ENCODE results near the gene CAMTA1.
"Not testable (repeated sequence)": the region's sequence is repeated elsewhere in the genome, so short reads cannot be mapped to it uniquely, and the experiment has no call there.

CAMTA1 gene

GRCh38 chr1:7587773-7588456 lies 802.7 kb downstream of the CAMTA1 start:
- no peak for DNase-seq

GRCh38 chr1:7588457-7588827 lies 803.2 kb downstream of the CAMTA1 start:
- DNase-seq = no peak

GRCh38 chr1:7589080-7589735 lies 804.0 kb downstream of the CAMTA1 start:
- DNase-seq = no peak

DNA sequence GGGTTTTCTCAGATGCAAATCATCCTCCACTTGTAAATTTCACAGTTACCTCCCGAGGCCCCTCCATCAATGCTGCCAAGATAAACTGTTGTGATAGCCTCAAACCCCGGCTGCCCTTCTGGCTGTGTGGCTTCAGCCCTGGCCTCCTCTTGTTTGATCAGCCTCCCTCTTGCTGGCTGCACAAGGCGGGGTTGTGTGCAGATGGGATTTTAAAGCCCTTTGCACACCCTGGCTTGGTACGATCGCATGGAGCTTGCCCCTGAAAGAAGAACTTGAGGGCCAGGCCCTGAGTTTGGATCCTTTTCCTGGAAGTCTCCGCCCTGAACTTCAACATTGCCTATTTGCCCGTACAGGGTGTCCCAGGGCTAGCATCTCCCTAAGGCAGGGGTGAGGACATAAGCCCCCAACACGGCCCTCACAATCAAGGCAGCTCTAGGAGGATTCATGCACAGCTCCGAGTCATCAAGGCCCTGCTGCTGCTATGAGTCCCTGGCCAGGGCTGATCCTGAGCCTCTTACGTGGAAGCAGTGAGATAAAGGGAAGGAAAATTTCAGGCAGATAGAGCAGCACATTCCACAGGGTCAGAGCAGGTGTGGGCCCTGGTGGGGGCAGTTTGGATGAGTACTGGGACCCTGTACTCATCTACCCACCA lies 804.6 kb downstream of the CAMTA1 start:
- no peak for DNase-seq

DNA sequence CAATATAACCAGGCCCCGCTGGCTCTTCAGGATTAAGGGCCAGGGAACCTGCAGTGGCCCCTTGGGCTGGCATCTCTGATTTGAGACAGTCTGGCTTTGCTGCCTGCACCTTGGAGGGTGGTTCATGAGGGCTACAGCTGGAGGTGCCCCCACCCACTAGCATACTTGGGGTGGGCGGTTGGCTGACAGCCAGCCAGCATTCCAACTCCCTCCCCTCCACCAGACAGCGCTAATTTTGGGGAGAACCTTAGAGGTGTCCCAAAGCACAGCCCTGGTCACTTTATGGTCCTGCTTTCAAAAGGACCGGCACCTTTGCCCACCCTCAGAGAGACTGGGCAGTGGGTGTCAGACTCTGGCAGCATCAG lies 805.2 kb downstream of the CAMTA1 start:
- DNase-seq = no peak

- DNase-seq = no peak
These were observed 806.3 kb downstream of the CAMTA1 start for GRCh38 chr1:7591565-7591964.

GRCh38 chr1:7592120-7592798 lies 807.0 kb downstream of the CAMTA1 start:
- DNase-seq = no peak

- no peak for DNase-seq
These were observed 808.9 kb downstream of the CAMTA1 start for GRCh38 chr1:7594002-7594713.

DNA sequence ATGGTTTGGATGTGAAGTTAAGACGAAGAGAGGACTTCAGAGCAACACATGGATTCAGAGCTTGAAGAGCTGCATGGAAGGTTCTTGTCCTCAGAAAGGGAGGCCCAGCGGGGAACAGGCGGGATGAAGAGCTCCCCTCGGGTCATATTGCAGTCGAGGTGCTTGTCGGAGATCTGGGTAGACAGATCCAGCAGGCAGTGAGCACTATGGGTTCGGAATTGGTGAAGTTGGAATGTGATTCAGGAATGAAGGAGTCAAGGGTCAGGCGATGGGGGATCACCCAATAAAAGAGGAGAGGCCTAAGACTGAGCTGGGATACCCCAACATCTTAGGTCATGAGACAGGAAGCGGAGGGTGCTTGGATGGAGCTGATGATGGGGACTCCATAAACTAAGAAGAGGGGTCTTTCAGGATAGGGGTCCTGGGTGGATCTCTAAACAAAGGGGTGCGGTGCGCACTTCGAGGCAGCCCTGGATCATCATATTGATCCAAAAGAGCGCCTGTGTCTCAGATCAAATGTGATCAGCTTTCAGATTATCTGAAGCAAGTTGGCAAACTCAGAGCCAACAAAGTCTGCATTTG lies 809.6 kb downstream of the CAMTA1 start:
- DNase-seq = no peak

DNA sequence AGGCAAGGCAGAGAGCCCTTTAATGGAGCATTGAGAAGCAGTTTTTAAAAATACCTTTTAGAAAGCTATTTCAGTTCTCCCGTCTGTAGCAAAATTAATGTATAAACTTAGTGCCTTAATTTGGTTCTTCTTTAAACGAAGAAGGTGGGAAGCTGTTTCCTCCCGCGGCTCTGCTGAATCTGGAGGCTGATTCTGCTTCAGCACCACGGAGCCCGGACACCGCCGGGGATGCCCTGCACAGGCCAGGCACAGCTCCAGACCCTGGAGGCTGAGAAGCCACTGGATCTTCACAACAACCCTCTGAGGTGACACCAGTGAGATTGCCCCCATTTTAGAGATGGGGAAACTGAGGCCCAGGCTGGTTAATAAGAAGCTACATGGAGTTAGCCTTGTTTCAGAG lies 810.1 kb downstream of the CAMTA1 start:
- no peak for DNase-seq

- no peak for DNase-seq
These were observed 811.1 kb downstream of the CAMTA1 start for GRCh38 chr1:7596126-7596965.

DNA sequence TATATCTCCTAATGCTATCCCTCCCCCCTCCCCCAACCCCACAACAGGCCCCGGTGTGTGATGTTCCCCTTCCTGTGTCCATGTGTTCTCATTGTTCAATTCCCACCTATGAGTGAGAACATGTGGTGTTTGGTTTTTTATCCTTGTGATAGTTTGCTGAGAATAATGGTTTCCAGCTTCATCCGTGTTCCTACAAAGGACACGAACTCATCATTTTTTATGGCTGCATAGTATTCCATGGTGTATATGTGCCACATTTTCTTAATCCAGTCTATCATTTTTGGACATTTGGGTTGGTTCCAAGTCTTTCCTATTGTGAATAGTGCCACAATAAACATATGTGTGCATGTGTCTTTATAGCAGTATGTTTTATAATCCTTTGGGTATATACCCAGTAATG lies 812.8 kb downstream of the CAMTA1 start:
- not testable (repeated sequence) for DNase-seq

DNA sequence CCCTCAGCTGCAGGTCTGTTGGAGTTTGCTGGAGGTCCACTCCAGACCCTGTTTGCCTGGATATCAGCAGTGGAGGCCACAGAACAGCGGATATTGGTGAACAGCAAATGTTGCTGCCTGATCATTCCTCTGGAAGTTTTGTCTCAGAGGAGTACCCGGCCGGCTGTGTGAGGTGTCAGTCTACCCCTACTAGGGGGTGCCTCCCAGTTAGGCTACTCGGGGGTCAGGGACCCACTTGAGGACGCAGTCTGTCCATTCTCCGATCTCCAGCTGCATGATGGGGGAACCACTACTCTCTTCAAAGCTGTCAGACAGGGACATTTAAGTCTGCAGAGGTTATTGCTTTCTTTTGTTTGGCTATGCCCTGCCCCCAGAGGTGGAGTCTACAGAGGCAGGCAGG lies 819.7 kb downstream of the CAMTA1 start:
- DNase-seq = not testable (repeated sequence)

DNA sequence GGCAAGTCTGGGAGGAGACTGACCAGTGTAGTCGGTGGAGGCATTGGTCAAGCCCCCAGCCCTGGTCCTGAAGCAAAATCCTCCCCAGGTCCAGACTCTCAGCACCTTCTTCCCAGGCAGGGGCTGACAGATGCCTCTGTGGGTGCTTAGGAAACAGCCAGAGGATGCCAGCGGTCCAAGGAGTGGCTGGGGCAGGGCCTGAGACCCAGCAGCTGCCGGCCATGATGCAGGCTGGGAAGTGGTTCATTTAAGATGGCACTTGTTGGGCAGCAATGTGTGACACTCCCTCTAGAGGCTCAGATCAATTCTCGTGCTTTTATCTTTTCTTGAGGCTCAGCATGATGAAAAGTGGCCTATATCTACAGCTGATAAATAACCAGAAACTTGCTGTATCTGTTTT lies 820.8 kb downstream of the CAMTA1 start:
- no peak for DNase-seq

- DNase-seq = no peak
These were observed 821.8 kb downstream of the CAMTA1 start for GRCh38 chr1:7607097-7607496.

DNA sequence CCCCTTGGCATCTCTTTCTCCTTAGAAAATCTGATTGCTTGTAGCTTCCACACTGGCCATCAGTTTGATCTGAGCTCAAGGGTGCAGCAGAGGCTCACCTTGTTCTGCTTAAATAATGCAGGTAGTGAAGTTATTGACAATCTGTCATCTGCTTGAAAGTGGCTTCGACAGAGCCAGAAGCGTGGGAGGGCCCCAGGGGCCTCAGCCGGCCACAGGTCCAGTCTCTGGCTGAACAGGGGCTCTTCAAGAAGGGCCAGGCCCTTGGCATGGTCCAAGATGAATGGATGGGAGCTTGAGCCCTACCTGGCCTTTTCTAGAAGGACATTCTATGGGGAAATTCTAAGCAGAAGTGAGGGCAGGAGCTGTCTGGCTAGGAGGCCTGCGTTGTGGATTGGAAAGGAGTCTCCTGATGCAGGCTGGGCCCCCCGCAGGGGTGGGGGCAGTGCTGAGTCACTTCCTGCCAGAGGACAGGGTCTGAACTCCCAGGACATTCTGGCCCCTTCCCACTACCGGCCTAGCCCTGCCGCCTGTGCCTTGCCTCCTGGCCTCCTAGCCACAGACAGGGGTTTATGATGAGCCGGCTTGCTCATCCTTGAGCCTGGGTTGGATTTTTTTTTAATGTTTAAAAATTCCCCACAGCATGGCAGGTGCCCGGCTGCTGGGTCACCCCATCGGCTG lies 823.5 kb downstream of the CAMTA1 start:
- no peak for DNase-seq

- no peak for DNase-seq
These were observed 824.2 kb downstream of the CAMTA1 start for GRCh38 chr1:7609311-7609994.

- no peak for DNase-seq
These were observed 825.0 kb downstream of the CAMTA1 start for GRCh38 chr1:7610106-7610731.

GRCh38 chr1:7610936-7611335 lies 825.7 kb downstream of the CAMTA1 start:
- DNase-seq = no peak

DNA sequence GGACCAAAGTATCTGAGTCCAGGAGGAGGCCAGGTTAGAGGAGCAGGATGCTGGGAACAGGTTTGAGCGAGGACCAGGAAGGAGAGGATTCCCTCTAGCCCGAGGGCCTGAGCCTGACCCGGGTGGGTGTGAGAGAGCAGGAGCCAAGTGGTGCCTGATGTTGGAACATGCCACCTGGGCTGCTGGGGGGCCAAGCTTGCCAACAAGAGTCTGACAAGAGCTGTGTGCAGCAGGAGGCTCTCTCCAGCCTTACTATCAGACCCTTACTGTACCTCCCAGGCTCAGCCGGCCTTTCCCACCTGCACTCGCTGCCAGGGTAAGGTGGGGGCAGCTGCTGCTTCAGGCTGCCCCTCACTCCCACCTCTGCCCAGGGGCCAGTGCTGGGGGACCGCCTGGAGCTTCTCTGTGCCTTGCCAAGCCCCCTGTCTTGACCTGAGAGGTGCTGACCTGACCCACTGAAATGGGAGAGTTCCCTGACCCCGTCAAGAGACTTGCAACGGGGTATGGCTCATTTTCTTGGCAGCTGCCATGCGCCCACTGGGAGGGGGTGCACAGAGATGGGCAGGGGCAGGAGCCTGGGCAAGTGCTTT lies 826.3 kb downstream of the CAMTA1 start:
- DNase-seq = no peak
